CD14-positive monocyte (primary cell): ENCODE measurements around the gene HPRT1. TPM values are rescaled to one million over a fixed set of nuclear protein-coding genes. Genes with fewer than 3 reads are reported as not detected.

Source experiments
- DNase-seq, 3 donors: peaks; one replicate each; pipeline ENCODE4 v3.0.0-alpha.2; 2011 to 2022
- H2AFZ ChIP-seq: 2 replicates; pipeline ENCODE4 v1.6.0; 2012; ENCODE audit warnings: mild to moderate bottlenecking, low read depth, low read length, inconsistent platforms; ENCODE audit not compliant: insufficient read depth, poor library complexity, severe bottlenecking
- H3K27ac ChIP-seq, 2 donors: 1 replicate in 1 of 2; 2 replicates in 1 of 2; pipeline ENCODE4 v1.5.1; 2012 to 2013; ENCODE audit warnings: low read length in 2 of 2, control low read depth in 1 of 2, inconsistent platforms in 1 of 2, low read depth in 1 of 2, mild to moderate bottlenecking in 1 of 2
- H3K27me3 ChIP-seq, 2 donors: one replicate each; pipeline versions ENCODE4 v1.6.0 to v1.6.1; 2011 to 2013; ENCODE audit warnings: low read length in 2 of 2; ENCODE audit not compliant: control insufficient read depth in 2 of 2, insufficient read depth in 2 of 2
- H3K36me3 ChIP-seq, 2 donors: replicated peaks in 1 of 2; 1 replicate in 1 of 2; 2 replicates in 1 of 2; pipeline versions ENCODE4 v1.5.1 to v1.6.1; 2012 to 2013; ENCODE audit warnings: low read length in 2 of 2, control low read depth in 1 of 2, inconsistent platforms in 1 of 2, mild to moderate bottlenecking in 1 of 2; ENCODE audit not compliant: insufficient read depth in 2 of 2, control insufficient read depth in 1 of 2
- H3K4me1 ChIP-seq, 2 donors: 1 replicate in 1 of 2; 2 replicates in 1 of 2; pipeline versions ENCODE4 v1.5.1 to v1.6.1; 2012 to 2013; ENCODE audit warnings: low read length in 2 of 2, control low read depth in 1 of 2, inconsistent platforms in 1 of 2, mild to moderate bottlenecking in 1 of 2, moderate library complexity in 1 of 2; ENCODE audit not compliant: insufficient read depth in 2 of 2, control insufficient read depth in 1 of 2
- H3K4me2 ChIP-seq: replicated peaks from 2 replicates; pipeline ENCODE3; 2012; ENCODE audit warnings: low read length, moderate library complexity, mild to moderate bottlenecking; ENCODE audit not compliant: poor library complexity, severe bottlenecking; ENCODE audit errors: extremely low read depth
- H3K4me3 ChIP-seq, 3 experiments: fragments of 200-600 bp in 1 of 3; sonication (generic) in 1 of 3; replicated peaks in 1 of 3; 1 replicate in 2 of 3; 2 replicates in 1 of 3; pipeline ENCODE4 v1.5.1; 2011 to 2013; ENCODE audit warnings: low read length in 3 of 3, mild to moderate bottlenecking in 3 of 3, control low read depth in 2 of 3, low read depth in 2 of 3, inconsistent platforms in 1 of 3, moderate library complexity in 1 of 3
- H3K79me2 ChIP-seq: 2 replicates; pipeline ENCODE4 v1.6.0; 2012; ENCODE audit warnings: mild to moderate bottlenecking, control low read depth, inconsistent platforms, low read length, moderate library complexity; ENCODE audit not compliant: insufficient read depth
- H3K9ac ChIP-seq: 2 replicates; pipeline ENCODE4 v1.6.0; 2017; ENCODE audit warnings: low read length, mild to moderate bottlenecking; ENCODE audit not compliant: insufficient read depth, poor library complexity, severe bottlenecking
- H3K9me3 ChIP-seq, 2 donors: replicated peaks in 1 of 2; 1 replicate in 1 of 2; 2 replicates in 1 of 2; pipeline versions ENCODE4 v1.5.1 to v1.6.1; 2012 to 2013; ENCODE audit warnings: low read length in 2 of 2, control low read depth in 1 of 2; ENCODE audit not compliant: control insufficient read depth in 1 of 2, insufficient read depth in 1 of 2
- H4K20me1 ChIP-seq: 2 replicates; pipeline ENCODE4 v1.6.0; 2012; ENCODE audit warnings: mild to moderate bottlenecking, low read length, control low read depth, moderate library complexity; ENCODE audit not compliant: insufficient read depth
- H3K27ac Mint-ChIP-seq, 7 donors: one replicate each; pipeline ENCODE4 v1.8.0; 2020; ENCODE audit warnings: mild to moderate bottlenecking in 7 of 7, mixed read lengths in 7 of 7, moderate library complexity in 6 of 7, inconsistent platforms in 2 of 7
- H3K27me3 Mint-ChIP-seq, 3 donors: one replicate each; pipeline ENCODE4 v1.8.0; 2021 to 2022; ENCODE audit warnings: low read depth in 3 of 3, mild to moderate bottlenecking in 3 of 3, mixed read lengths in 3 of 3, moderate library complexity in 3 of 3, inconsistent platforms in 1 of 3
- H3K36me3 Mint-ChIP-seq, 2 donors: one replicate each; pipeline ENCODE4 v1.8.0; 2020; ENCODE audit warnings: mixed read lengths in 2 of 2, inconsistent platforms in 1 of 2, mild to moderate bottlenecking in 1 of 2
- H3K4me1 Mint-ChIP-seq: one replicate; pipeline ENCODE4 v1.8.0; 2020; ENCODE audit warnings: mild to moderate bottlenecking, mixed read lengths
- H3K4me3 Mint-ChIP-seq, 2 donors: one replicate each; pipeline ENCODE4 v1.8.0; 2020; ENCODE audit warnings: mild to moderate bottlenecking in 2 of 2, mixed read lengths in 2 of 2, moderate library complexity in 1 of 2
- H3K9me3 Mint-ChIP-seq, 7 donors: one replicate each; pipeline ENCODE4 v1.8.0; 2020 to 2022; ENCODE audit warnings: mixed read lengths in 7 of 7, mild to moderate bottlenecking in 6 of 7, moderate library complexity in 6 of 7, inconsistent platforms in 2 of 7
- CTCF ChIP-seq: fragments of 200-600 bp; IDR thresholded peaks from one replicate; pipeline ENCODE4 v1.8.0; 2022; ENCODE audit warnings: antibody characterized with exemption, mild to moderate bottlenecking
- WGBS: methylation state at CpG from one replicate; pipeline ENCODE4 v1.1.5; 2013; ENCODE audit warnings: missing lambda C conversion rate; ENCODE audit not compliant: insufficient coverage; 5-methylcytosine and 5-hydroxymethylcytosine counted together
- intact Hi-C, 2 donors: fragments of 100-400 bp; cut with micrococcal nuclease; formaldehyde crosslinking; loops; one replicate each; pipeline versions ENCODE4 v1.15.0 to v1.15.1; 2023
- polyA plus RNA-seq, 3 donors: library from polyadenylated mRNA; depleted of rRNA in 1 of 3; unstranded in 2 of 3; stranded (reverse) in 1 of 3; fragments of 300-500 nt in 2 of 3; fragments of >200 nt in 1 of 3; fragmentation: Illumina TruSeq in 2 of 3; gene quantifications; 1 replicate in 2 of 3; 2 replicates in 1 of 3; pipeline ENCODE4 v1.2.3, GENCODE V29; 2012 to 2021

Gene HPRT1
- polyA plus RNA-seq, 3 donors: 13.0 to 56.4 (median 54.5) TPM

DNA sequence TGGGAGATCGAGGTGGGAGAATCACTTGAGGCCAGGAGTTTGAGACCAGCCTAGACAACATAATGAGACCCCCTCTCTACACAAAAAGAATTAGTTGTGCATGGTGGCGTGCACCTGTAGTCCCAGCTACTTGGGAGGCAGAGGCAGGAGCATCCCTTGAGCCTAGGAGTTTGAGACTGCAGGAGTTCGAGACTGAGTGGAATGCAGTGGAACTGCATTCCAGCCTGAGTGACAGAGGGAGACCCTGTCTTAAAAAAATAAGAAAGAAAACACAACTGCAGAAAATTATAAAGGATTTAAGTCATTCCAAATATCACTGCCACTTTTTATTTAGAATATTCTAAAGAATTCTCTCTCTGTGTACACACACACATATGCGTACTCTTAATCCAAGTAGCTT lies 18.4 kb downstream of the HPRT1 start:
- intact Hi-C loops: no loop called here
- Histone ChIP-seq H3K27ac (no peak overlapping the region), H3K9ac (no peak overlapping the region), H3K79me2 (no peaks in the 10 kb centered on the region), H2AFZ (no peak overlapping the region), H3K27me3 (no peaks in the 10 kb centered on the region), H3K9me3 (no peaks in the 10 kb centered on the region), H4K20me1 (no peaks in the 10 kb centered on the region), H3K4me1 (no peaks in the 10 kb centered on the region), H3K4me2 (no peak overlapping the region), H3K4me3 (no peak overlapping the region), H3K36me3 (peaks cover 11 to 17% of the 10 kb centered on the region in 2 donors)
- peaks cover 11 to 13% of the 10 kb centered on the region in 2 donors for H3K36me3 Mint-ChIP-seq
- H3K4me3 Mint-ChIP-seq: no peak overlapping the region
- DNase-seq: no peak
- H3K27ac Mint-ChIP-seq: no peak overlapping the region
- H3K27me3 Mint-ChIP-seq: peaks cover 0 to 4% (median 0%) of the 10 kb centered on the region in 3 donors
- 100% methylated on average over 1 of the region's 4 CpGs for WGBS
- TF ChIP-seq CTCF: no peak
- no peaks in the 10 kb centered on the region for H3K9me3 Mint-ChIP-seq
- H3K4me1 Mint-ChIP-seq: peaks cover 2% of the 10 kb centered on the region

GRCh38 chrX:134480061-134480460 lies 20.1 kb downstream of the HPRT1 start:
- no peak overlapping the region for H3K27ac Mint-ChIP-seq
- H3K27me3 Mint-ChIP-seq: peaks cover 0 to 4% (median 0%) of the 10 kb centered on the region in 3 donors
- no peak for TF ChIP-seq CTCF
- DNase-seq: no peak
- Histone ChIP-seq H3K36me3 (peaks cover 8 to 16% of the 10 kb centered on the region in 2 donors), H3K9me3 (no peaks in the 10 kb centered on the region), H3K27me3 (no peaks in the 10 kb centered on the region), H3K27ac (no peak overlapping the region), H3K4me1 (no peaks in the 10 kb centered on the region), H2AFZ (no peak overlapping the region), H3K4me3 (no peak overlapping the region), H3K79me2 (no peaks in the 10 kb centered on the region), H4K20me1 (no peaks in the 10 kb centered on the region), H3K4me2 (no peak overlapping the region), H3K9ac (no peak overlapping the region)
- H3K9me3 Mint-ChIP-seq: no peaks in the 10 kb centered on the region
- peaks cover 8 to 12% of the 10 kb centered on the region in 2 donors for H3K36me3 Mint-ChIP-seq
- no CpG with 5 or more reads among the region's 1 CpG for WGBS
- intact Hi-C loops: no loop called here
- H3K4me3 Mint-ChIP-seq: no peak overlapping the region
- H3K4me1 Mint-ChIP-seq: peaks cover 2% of the 10 kb centered on the region
